MM.1S (cell line): ENCODE measurements around the gene ARL17B.
"Not testable (repeated sequence)": the region's sequence is repeated elsewhere in the genome, so short reads cannot be mapped to it uniquely, and the experiment has no call there.

Experiments
- EZH2 ChIP-seq: fragments of 300-600 bp; sonication (generic); optimal IDR thresholded peaks from 2 replicates; pipeline ENCODE3; 2017; ENCODE audit warnings: low read depth, mild to moderate bottlenecking, antibody characterized with exemption, low read length, mixed read lengths
- EZH2phosphoT487 ChIP-seq: fragments of 300-600 bp; sonication (generic); IDR thresholded peaks from 2 replicates; pipeline ENCODE4 v1.6.1; 2018; ENCODE audit warnings: antibody characterized with exemption, low read length
- TF ChIP-seq, protein P1 (sequence below): fragments of 300-600 bp; sonication (generic); IDR thresholded peaks from 2 replicates; pipeline ENCODE4 v1.5.1; 2016; ENCODE audit warnings: antibody characterized with exemption, low read length, mixed read lengths

DNA sequence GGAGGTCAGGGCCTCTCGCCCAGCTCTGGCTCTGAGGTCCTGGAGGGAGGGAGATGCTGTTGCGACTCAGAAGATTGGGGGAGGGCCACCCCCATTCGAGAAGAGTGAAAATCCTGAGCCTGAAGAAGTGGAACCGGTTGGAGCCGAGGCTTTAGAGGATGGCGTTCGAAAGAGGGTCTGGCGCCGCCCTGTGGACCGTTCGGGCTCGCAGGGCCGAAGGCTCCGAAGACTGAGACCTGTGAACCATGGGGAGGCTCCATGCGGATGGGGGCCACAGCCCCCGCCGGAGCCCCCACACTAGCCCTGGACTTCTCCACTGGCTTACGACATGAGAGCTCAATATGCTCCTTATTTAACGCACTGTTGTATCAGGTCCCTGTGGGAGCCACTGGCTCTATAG, 20.3 kb downstream of the ARL17B start:
- TF ChIP-seq, protein P1, sequence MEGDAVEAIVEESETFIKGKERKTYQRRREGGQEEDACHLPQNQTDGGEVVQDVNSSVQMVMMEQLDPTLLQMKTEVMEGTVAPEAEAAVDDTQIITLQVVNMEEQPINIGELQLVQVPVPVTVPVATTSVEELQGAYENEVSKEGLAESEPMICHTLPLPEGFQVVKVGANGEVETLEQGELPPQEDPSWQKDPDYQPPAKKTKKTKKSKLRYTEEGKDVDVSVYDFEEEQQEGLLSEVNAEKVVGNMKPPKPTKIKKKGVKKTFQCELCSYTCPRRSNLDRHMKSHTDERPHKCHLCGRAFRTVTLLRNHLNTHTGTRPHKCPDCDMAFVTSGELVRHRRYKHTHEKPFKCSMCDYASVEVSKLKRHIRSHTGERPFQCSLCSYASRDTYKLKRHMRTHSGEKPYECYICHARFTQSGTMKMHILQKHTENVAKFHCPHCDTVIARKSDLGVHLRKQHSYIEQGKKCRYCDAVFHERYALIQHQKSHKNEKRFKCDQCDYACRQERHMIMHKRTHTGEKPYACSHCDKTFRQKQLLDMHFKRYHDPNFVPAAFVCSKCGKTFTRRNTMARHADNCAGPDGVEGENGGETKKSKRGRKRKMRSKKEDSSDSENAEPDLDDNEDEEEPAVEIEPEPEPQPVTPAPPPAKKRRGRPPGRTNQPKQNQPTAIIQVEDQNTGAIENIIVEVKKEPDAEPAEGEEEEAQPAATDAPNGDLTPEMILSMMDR: not testable (repeated sequence)
- not testable (repeated sequence) for TF ChIP-seq EZH2, EZH2phosphoT487
